GM23338 (cell line): ENCODE data around the gene BIN1. TPM values are rescaled to one million over a fixed set of nuclear protein-coding genes. Genes with fewer than 3 reads are reported as not detected.

Experiments
- ATAC-seq: fragments of 200-7000 bp; cut with Tn5 transposase; 3 replicates; pipeline ENCODE4 v1.9.1; 2020
- DNase-seq: peaks from one replicate; pipeline ENCODE4 v3.0.0-alpha.2; 2015; ENCODE audit warnings: low spot score
- H2AFZ ChIP-seq: fragments of 200-600 bp; sonication (generic); 2 replicates; pipeline ENCODE4 v1.8.0; 2016; ENCODE audit warnings: antibody characterized with exemption, mild to moderate bottlenecking, moderate library complexity
- H3F3A ChIP-seq: fragments of 200-600 bp; sonication (generic); replicated peaks from 2 replicates; pipeline ENCODE4 v1.8.0; 2017; ENCODE audit warnings: antibody characterized with exemption, mixed run types, low read depth
- H3K27ac ChIP-seq: fragments of 200-600 bp; sonication (generic); 2 replicates; pipeline ENCODE4 v1.6.1; 2016; ENCODE audit warnings: low read depth
- H3K27me3 ChIP-seq: fragments of 200-600 bp; sonication (generic); 2 replicates; pipeline ENCODE4 v1.8.0; 2016; ENCODE audit warnings: mild to moderate bottlenecking, mixed run types, moderate library complexity; ENCODE audit not compliant: insufficient read depth
- H3K36me3 ChIP-seq: fragments of 200-600 bp; sonication (generic); 2 replicates; pipeline ENCODE4 v1.8.0; 2016; ENCODE audit warnings: mild to moderate bottlenecking; ENCODE audit not compliant: insufficient read depth
- H3K4me1 ChIP-seq: fragments of 200-600 bp; sonication (generic); 2 replicates; pipeline ENCODE4 v1.8.0; 2016; ENCODE audit warnings: mild to moderate bottlenecking, moderate library complexity; ENCODE audit not compliant: insufficient read depth
- H3K4me2 ChIP-seq: fragments of 200-600 bp; sonication (generic); 2 replicates; pipeline ENCODE4 v1.7.1; 2017; ENCODE audit warnings: mixed run types
- H3K4me3 ChIP-seq: fragments of 200-600 bp; sonication (generic); 2 replicates; pipeline ENCODE4 v1.6.1; 2016; ENCODE audit warnings: mixed run types
- H3K79me2 ChIP-seq: fragments of 200-600 bp; sonication (generic); replicated peaks from 2 replicates; pipeline ENCODE4 v1.8.0; 2017; ENCODE audit warnings: mild to moderate bottlenecking; ENCODE audit not compliant: insufficient read depth
- H3K9me2 ChIP-seq: fragments of 200-600 bp; sonication (generic); 2 replicates; pipeline ENCODE4 v1.8.0; 2017; ENCODE audit not compliant: insufficient read depth
- H4K20me1 ChIP-seq: fragments of 200-600 bp; sonication (generic); replicated peaks from 2 replicates; pipeline ENCODE4 v1.8.0; 2017; ENCODE audit warnings: mild to moderate bottlenecking; ENCODE audit not compliant: insufficient read depth
- H3K27ac Mint-ChIP-seq: 2 replicates; pipeline ENCODE4 v1.8.0; 2020; ENCODE audit warnings: inconsistent platforms, mild to moderate bottlenecking, moderate library complexity, mixed read lengths
- H3K27me3 Mint-ChIP-seq: 3 replicates; pipeline ENCODE4 v1.8.0; 2022; ENCODE audit warnings: low read depth, mild to moderate bottlenecking, moderate library complexity, mixed read lengths, inconsistent platforms; ENCODE audit not compliant: insufficient read depth, poor library complexity
- H3K36me3 Mint-ChIP-seq: 3 replicates; pipeline ENCODE4 v1.8.0; 2021; ENCODE audit warnings: low read depth, mild to moderate bottlenecking, inconsistent platforms, moderate library complexity, mixed read lengths
- H3K4me1 Mint-ChIP-seq: 3 replicates; pipeline ENCODE4 v1.8.0; 2020; ENCODE audit warnings: mild to moderate bottlenecking, inconsistent platforms, mixed read lengths
- H3K4me3 Mint-ChIP-seq: 3 replicates; pipeline ENCODE4 v1.8.0; 2021; ENCODE audit warnings: moderate library complexity, mild to moderate bottlenecking, inconsistent platforms, mixed read lengths
- H3K9me3 Mint-ChIP-seq: 3 replicates; pipeline ENCODE4 v1.8.0; 2020; ENCODE audit warnings: moderate library complexity, mild to moderate bottlenecking, inconsistent platforms, mixed read lengths
- CREB1 ChIP-seq: fragments of 250-450 bp; sonication (Bioruptor Pico); IDR thresholded peaks from 2 replicates; pipeline ENCODE4 v1.5.0; 2020; ENCODE audit warnings: low read depth, mild to moderate bottlenecking, moderate library complexity
- EZH2 ChIP-seq: fragments of 200-600 bp; sonication (generic); IDR thresholded peaks from one replicate; pipeline ENCODE4 v1.8.0; 2017; ENCODE audit warnings: antibody characterized with exemption, mild to moderate bottlenecking, low read depth; ENCODE audit not compliant: unreplicated experiment
- EZH2phosphoT487 ChIP-seq: fragments of 200-600 bp; sonication (generic); IDR thresholded peaks from one replicate; pipeline ENCODE4 v1.8.1; 2018; ENCODE audit warnings: antibody characterized with exemption; ENCODE audit not compliant: unreplicated experiment
- JUNB ChIP-seq: IDR thresholded peaks from one replicate; pipeline ENCODE4 v1.6.1; 2016; ENCODE audit warnings: antibody characterized with exemption; ENCODE audit not compliant: unreplicated experiment
- NANOG ChIP-seq: IDR thresholded peaks from 2 replicates; pipeline ENCODE4 v1.6.1; 2016; ENCODE audit warnings: antibody characterized with exemption, borderline replicate concordance
- POLR2AphosphoS5 ChIP-seq: IDR thresholded peaks from 2 replicates; pipeline ENCODE4 v1.6.1; 2016; ENCODE audit warnings: antibody characterized with exemption, low read depth
- STAT1 ChIP-seq: IDR thresholded peaks from one replicate; pipeline ENCODE4 v1.6.1; 2016; ENCODE audit warnings: antibody characterized with exemption; ENCODE audit not compliant: unreplicated experiment
- ZNF114 ChIP-seq: fragments of 250-450 bp; sonication (Bioruptor Pico); IDR thresholded peaks from 2 replicates; pipeline ENCODE4 v1.5.0; 2020; ENCODE audit warnings: mild to moderate bottlenecking, moderate library complexity
- ZNF331 ChIP-seq: fragments of 250-450 bp; sonication (Bioruptor Pico); IDR thresholded peaks from 2 replicates; pipeline ENCODE4 v1.5.0; 2020; ENCODE audit warnings: low read depth, mild to moderate bottlenecking, moderate library complexity
- polyA plus RNA-seq: library from polyadenylated mRNA; unstranded; fragments of >200 nt; fragmentation: Nextera tagmentation; extraction: Ambion mirVana; gene quantifications from 2 replicates; pipeline ENCODE4 v1.2.1, GENCODE V29; 2016
- total RNA-seq: library from RNA; depleted of rRNA; stranded (reverse); fragments of >200 nt; shearing (Covaris generic); gene quantifications from 2 replicates; pipeline ENCODE4 v1.2.3, GENCODE V29; 2014
- TF ChIP-seq, protein P1 (sequence below), 2 experiments: fragments of 200-600 bp in 1 of 2; sonication (generic) in 1 of 2; conservative IDR thresholded peaks; 2 replicates each; pipeline versions ENCODE4 v1.5.1 to v1.6.1; 2016 to 2017; ENCODE audit warnings: antibody characterized with exemption in 2 of 2, low read depth in 2 of 2, mild to moderate bottlenecking in 2 of 2, moderate library complexity in 1 of 2
- TF ChIP-seq, protein P2 (sequence below): IDR thresholded peaks from 2 replicates; pipeline ENCODE4 v1.6.1; 2016; ENCODE audit warnings: antibody characterized with exemption
- TF ChIP-seq, protein P3 (sequence below): fragments of 250-450 bp; sonication (Bioruptor Pico); IDR thresholded peaks from 2 replicates; pipeline ENCODE4 v1.5.0; 2020; ENCODE audit warnings: mild to moderate bottlenecking, moderate library complexity

The BIN1 gene
- total and polyA plus RNA-seq, 2 experiments from 2014 or later = 30.1 to 56.4 TPM

DNA sequence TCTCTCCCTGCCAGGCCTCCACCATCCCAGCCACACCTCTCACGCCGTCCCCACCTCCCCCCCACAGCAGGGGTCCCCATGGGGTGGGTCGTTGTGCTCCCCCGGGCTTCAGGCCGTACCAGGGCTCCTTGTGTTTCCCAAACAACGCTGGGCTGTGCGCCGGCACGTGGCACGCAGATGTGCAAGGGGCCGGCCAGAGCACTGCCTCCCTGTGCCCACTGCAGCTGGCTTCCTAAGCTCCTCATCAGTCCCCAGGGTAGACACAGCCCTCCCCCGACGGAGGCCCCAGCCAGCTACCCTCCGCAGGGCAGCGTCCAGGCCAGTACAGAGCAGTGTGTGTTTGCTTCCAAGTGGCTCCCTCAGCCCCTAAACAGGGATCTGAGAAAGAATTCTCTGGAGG lies 34.0 kb downstream of the BIN1 start (continued):
- no peak for TF ChIP-seq JUNB
- no peak for TF ChIP-seq EZH2
- TF ChIP-seq POLR2AphosphoS5 = no peak

- Histone ChIP-seq H3K27me3 (no peaks in the 10 kb centered on the region), H3K79me2 (no peaks in the 10 kb centered on the region), H3F3A (no peaks in the 10 kb centered on the region), H3K4me2 (no peak overlapping the region), H3K9me2 (no peaks in the 10 kb centered on the region), H3K27ac (no peak overlapping the region), H4K20me1 (no peaks in the 10 kb centered on the region), H3K4me1 (no peaks in the 10 kb centered on the region), H3K4me3 (no peak overlapping the region), H2AFZ (no peak overlapping the region), H3K36me3 (no peaks in the 10 kb centered on the region)
- peaks cover 13% of the 10 kb centered on the region for H3K27me3 Mint-ChIP-seq
- no peak overlapping the region for H3K27ac Mint-ChIP-seq
- H3K36me3 Mint-ChIP-seq = peaks cover 13% of the 10 kb centered on the region
- no peak overlapping the region for H3K4me3 Mint-ChIP-seq
- DNase-seq (no peak), ATAC-seq (no peak)
- TF ChIP-seq EZH2 = no peak
- no peaks in the 10 kb centered on the region; the same call in 2 of the 3 replicates for H3K9me3 Mint-ChIP-seq
- H3K4me1 Mint-ChIP-seq = peaks cover 6% of the 10 kb centered on the region; the same call in 2 of the 3 replicates
These were observed 34.6 kb downstream of the BIN1 start for GRCh38 chr2:127072396-127072795.

GRCh38 chr2:127071901-127072328 lies 35.0 kb downstream of the BIN1 start:
- H3K36me3 Mint-ChIP-seq = peaks cover 13% of the 10 kb centered on the region
- Histone ChIP-seq H3F3A (no peaks in the 10 kb centered on the region), H3K4me1 (no peaks in the 10 kb centered on the region), H3K27ac (no peak overlapping the region), H3K4me3 (no peak overlapping the region), H3K36me3 (no peaks in the 10 kb centered on the region), H3K4me2 (no peak overlapping the region), H2AFZ (no peak overlapping the region), H4K20me1 (no peaks in the 10 kb centered on the region), H3K9me2 (no peaks in the 10 kb centered on the region), H3K27me3 (no peaks in the 10 kb centered on the region), H3K79me2 (no peaks in the 10 kb centered on the region)
- H3K27me3 Mint-ChIP-seq = peaks cover 15% of the 10 kb centered on the region
- no peak overlapping the region for H3K27ac Mint-ChIP-seq
- no peak for ATAC-seq
- DNase-seq = no peak
- H3K4me3 Mint-ChIP-seq = no peak overlapping the region
- no peaks in the 10 kb centered on the region; the same call in 2 of the 3 replicates for H3K9me3 Mint-ChIP-seq
- H3K4me1 Mint-ChIP-seq = peaks cover 3% of the 10 kb centered on the region; the same call in 1 of the 3 replicates
- TF ChIP-seq JUNB (no peak), NANOG (no peak), POLR2AphosphoS5 (no peak), EZH2 (no peak), CREB1 (CRISPR knock-in tag) (no peak), EZH2phosphoT487 (no peak), ZNF114 (CRISPR knock-in tag) (no peak), STAT1 (no peak), ZNF331 (CRISPR knock-in tag) (no peak)
- TF ChIP-seq, protein P1, sequence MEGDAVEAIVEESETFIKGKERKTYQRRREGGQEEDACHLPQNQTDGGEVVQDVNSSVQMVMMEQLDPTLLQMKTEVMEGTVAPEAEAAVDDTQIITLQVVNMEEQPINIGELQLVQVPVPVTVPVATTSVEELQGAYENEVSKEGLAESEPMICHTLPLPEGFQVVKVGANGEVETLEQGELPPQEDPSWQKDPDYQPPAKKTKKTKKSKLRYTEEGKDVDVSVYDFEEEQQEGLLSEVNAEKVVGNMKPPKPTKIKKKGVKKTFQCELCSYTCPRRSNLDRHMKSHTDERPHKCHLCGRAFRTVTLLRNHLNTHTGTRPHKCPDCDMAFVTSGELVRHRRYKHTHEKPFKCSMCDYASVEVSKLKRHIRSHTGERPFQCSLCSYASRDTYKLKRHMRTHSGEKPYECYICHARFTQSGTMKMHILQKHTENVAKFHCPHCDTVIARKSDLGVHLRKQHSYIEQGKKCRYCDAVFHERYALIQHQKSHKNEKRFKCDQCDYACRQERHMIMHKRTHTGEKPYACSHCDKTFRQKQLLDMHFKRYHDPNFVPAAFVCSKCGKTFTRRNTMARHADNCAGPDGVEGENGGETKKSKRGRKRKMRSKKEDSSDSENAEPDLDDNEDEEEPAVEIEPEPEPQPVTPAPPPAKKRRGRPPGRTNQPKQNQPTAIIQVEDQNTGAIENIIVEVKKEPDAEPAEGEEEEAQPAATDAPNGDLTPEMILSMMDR (conservative IDR thresholded peaks at IDR 0.05; ENCODE audit: low read depth in 2 of 2) = no peak
- TF ChIP-seq, protein P2, sequence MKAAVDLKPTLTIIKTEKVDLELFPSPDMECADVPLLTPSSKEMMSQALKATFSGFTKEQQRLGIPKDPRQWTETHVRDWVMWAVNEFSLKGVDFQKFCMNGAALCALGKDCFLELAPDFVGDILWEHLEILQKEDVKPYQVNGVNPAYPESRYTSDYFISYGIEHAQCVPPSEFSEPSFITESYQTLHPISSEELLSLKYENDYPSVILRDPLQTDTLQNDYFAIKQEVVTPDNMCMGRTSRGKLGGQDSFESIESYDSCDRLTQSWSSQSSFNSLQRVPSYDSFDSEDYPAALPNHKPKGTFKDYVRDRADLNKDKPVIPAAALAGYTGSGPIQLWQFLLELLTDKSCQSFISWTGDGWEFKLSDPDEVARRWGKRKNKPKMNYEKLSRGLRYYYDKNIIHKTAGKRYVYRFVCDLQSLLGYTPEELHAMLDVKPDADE = no peak
- TF ChIP-seq, protein P3, sequence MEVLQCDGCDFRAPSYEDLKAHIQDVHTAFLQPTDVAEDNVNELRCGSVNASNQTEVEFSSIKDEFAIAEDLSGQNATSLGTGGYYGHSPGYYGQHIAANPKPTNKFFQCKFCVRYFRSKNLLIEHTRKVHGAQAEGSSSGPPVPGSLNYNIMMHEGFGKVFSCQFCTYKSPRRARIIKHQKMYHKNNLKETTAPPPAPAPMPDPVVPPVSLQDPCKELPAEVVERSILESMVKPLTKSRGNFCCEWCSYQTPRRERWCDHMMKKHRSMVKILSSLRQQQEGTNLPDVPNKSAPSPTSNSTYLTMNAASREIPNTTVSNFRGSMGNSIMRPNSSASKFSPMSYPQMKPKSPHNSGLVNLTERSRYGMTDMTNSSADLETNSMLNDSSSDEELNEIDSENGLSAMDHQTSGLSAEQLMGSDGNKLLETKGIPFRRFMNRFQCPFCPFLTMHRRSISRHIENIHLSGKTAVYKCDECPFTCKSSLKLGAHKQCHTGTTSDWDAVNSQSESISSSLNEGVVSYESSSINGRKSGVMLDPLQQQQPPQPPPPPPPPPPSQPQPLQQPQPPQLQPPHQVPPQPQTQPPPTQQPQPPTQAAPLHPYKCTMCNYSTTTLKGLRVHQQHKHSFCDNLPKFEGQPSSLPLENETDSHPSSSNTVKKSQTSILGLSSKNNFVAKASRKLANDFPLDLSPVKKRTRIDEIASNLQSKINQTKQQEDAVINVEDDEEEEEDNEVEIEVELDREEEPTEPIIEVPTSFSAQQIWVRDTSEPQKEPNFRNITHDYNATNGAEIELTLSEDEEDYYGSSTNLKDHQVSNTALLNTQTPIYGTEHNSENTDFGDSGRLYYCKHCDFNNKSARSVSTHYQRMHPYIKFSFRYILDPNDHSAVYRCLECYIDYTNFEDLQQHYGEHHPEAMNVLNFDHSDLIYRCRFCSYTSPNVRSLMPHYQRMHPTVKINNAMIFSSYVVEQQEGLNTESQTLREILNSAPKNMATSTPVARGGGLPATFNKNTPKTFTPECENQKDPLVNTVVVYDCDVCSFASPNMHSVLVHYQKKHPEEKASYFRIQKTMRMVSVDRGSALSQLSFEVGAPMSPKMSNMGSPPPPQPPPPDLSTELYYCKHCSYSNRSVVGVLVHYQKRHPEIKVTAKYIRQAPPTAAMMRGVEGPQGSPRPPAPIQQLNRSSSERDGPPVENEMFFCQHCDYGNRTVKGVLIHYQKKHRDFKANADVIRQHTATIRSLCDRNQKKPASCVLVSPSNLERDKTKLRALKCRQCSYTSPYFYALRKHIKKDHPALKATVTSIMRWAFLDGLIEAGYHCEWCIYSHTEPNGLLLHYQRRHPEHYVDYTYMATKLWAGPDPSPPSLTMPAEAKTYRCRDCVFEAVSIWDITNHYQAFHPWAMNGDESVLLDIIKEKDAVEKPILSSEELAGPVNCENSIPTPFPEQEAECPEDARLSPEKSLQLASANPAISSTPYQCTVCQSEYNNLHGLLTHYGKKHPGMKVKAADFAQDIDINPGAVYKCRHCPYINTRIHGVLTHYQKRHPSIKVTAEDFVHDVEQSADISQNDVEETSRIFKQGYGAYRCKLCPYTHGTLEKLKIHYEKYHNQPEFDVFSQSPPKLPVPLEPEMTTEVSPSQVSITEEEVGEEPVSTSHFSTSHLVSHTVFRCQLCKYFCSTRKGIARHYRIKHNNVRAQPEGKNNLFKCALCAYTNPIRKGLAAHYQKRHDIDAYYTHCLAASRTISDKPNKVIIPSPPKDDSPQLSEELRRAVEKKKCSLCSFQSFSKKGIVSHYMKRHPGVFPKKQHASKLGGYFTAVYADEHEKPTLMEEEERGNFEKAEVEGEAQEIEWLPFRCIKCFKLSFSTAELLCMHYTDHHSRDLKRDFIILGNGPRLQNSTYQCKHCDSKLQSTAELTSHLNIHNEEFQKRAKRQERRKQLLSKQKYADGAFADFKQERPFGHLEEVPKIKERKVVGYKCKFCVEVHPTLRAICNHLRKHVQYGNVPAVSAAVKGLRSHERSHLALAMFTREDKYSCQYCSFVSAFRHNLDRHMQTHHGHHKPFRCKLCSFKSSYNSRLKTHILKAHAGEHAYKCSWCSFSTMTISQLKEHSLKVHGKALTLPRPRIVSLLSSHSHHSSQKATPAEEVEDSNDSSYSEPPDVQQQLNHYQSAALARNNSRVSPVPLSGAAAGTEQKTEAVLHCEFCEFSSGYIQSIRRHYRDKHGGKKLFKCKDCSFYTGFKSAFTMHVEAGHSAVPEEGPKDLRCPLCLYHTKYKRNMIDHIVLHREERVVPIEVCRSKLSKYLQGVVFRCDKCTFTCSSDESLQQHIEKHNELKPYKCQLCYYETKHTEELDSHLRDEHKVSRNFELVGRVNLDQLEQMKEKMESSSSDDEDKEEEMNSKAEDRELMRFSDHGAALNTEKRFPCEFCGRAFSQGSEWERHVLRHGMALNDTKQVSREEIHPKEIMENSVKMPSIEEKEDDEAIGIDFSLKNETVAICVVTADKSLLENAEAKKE (CRISPR knock-in tag) = no peak
